Panc1 (cell line): ENCODE data around the gene SCYGR5. TPM values are rescaled to one million over a fixed set of nuclear protein-coding genes. Genes with fewer than 3 reads are reported as not detected.

Experiments used
- ATAC-seq: fragments of 200-7000 bp; cut with Tn5 transposase; 2 replicates; pipeline ENCODE4 v1.9.1; 2020; ENCODE audit warnings: mild to moderate bottlenecking, moderate library complexity
- BruUV-seq: library from RNA; stranded (reverse); fragments of 400-500 nt; replicated peaks from 2 replicates; lab custom pipeline; 2021; lab: Mats Ljungman, UMichigan
- CTCF ChIA-PET: fragments of 300-600 bp; sonication (Branson Sonifier 250); formaldehyde crosslinking; loops from one replicate; lab custom pipeline; 2022; ENCODE audit warnings: antibody characterized with exemption; lab: Charles Lee
- POLR2A ChIA-PET: fragments of 300-600 bp; sonication (Branson Sonifier 250); formaldehyde crosslinking; loops from one replicate; lab custom pipeline; 2022; ENCODE audit warnings: antibody characterized with exemption; lab: Charles Lee
- DNase-seq: peaks from one replicate; pipeline ENCODE4 v3.0.0-alpha.2; 2010; ENCODE audit warnings: low read depth, low spot score
- H3K27ac ChIP-seq: 2 replicates; pipeline ENCODE4 v1.5.1; 2011; ENCODE audit warnings: mild to moderate bottlenecking, low read length, inconsistent platforms
- H3K27me3 ChIP-seq: fragments of 200-500 bp; sonication (Bioruptor generic); 2 replicates; pipeline ENCODE4 v1.6.0; 2014; ENCODE audit warnings: low read length, inconsistent platforms; ENCODE audit not compliant: control insufficient read depth, insufficient read depth
- H3K36me3 ChIP-seq: fragments of 200-500 bp; sonication (Bioruptor generic); 2 replicates; pipeline ENCODE4 v1.5.1; 2014; ENCODE audit warnings: inconsistent platforms, mild to moderate bottlenecking, low read length, moderate library complexity; ENCODE audit not compliant: control insufficient read depth, insufficient read depth
- H3K4me1 ChIP-seq: 2 replicates; pipeline ENCODE4 v1.5.1; 2011; ENCODE audit warnings: inconsistent platforms, mild to moderate bottlenecking, low read length, moderate library complexity; ENCODE audit not compliant: control insufficient read depth, insufficient read depth
- H3K4me3 ChIP-seq, 2 experiments: 2 replicates each; pipeline ENCODE4 v1.5.1; 2011 to 2012; ENCODE audit warnings: low read depth in 2 of 2, low read length in 2 of 2, mild to moderate bottlenecking in 2 of 2, inconsistent platforms in 1 of 2, moderate library complexity in 1 of 2
- H3K9me3 ChIP-seq: fragments of 200-500 bp; sonication (Bioruptor generic); 2 replicates; pipeline ENCODE4 v1.5.1; 2014; ENCODE audit warnings: low read depth, mild to moderate bottlenecking, inconsistent platforms, low read length, moderate library complexity; ENCODE audit not compliant: control insufficient read depth, insufficient read depth
- POLR2AphosphoS5 ChIP-seq: IDR thresholded peaks from 2 replicates; pipeline ENCODE4 v1.6.1; 2012; ENCODE audit warnings: mild to moderate bottlenecking, low read depth, low read length, moderate library complexity
- SIN3A ChIP-seq: IDR thresholded peaks from 2 replicates; pipeline ENCODE4 v1.6.1; 2012; ENCODE audit warnings: low read depth, mild to moderate bottlenecking, low read length, moderate library complexity, borderline replicate concordance; ENCODE audit not compliant: insufficient read depth
- TCF7L2 ChIP-seq: IDR thresholded peaks from 2 replicates; pipeline ENCODE4 v1.6.1; 2011; ENCODE audit warnings: mild to moderate bottlenecking, low read depth, low read length, inconsistent platforms
- in situ Hi-C: cut with HindIII; loops from 2 replicates; pipeline ENCODE4 v1.10.0; 2016; ENCODE audit warnings: low sequenced_read_pairs, low pct_unique_long_range_greater_than_20kb
- intact Hi-C: fragments of 100-400 bp; cut with micrococcal nuclease; formaldehyde crosslinking; loops from one replicate; pipeline ENCODE4 v1.10.0; 2022; ENCODE audit not compliant: unreplicated experiment
- total RNA-seq: library from RNA; stranded (reverse); gene quantifications from one replicate; pipeline ENCODE4 v1.2.1, GENCODE V29; 2021; ENCODE audit not compliant: unreplicated experiment
- TF ChIP-seq, protein P1 (sequence below): fragments of 450-650 bp; IDR thresholded peaks from 2 replicates; pipeline ENCODE4 v1.5.1; 2017; ENCODE audit warnings: mild to moderate bottlenecking
- TF ChIP-seq, protein P2 (sequence below), 2 experiments: IDR thresholded peaks; 2 replicates each; pipeline ENCODE4 v1.6.1; 2011 to 2012; ENCODE audit warnings: low read depth in 2 of 2, control low read depth in 1 of 2, low read length in 1 of 2, mild to moderate bottlenecking in 1 of 2, moderate library complexity in 1 of 2; ENCODE audit not compliant: insufficient read depth in 1 of 2

Gene SCYGR5
- total RNA-seq, 1 experiment from 2014 or later = not detected

DNA sequence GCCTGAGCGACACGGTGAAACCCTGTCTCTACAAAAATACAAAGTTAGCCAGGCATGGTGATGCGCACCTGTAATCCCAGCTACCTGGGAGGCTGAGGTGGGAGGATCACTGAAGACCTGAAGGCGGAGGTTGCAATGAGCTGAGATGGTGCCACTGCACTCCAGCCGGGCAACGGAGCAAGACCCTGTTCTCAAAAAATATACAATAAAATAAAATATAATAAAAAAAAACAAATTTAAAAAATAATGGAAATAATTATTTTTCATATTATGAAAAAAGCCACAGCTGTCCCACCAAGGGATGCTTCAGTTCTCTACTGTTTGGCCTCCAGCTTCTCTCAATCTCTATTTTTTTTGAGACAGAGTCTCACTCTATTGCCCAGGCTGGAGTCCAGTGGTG, 40.8 kb downstream of the SCYGR5 start:
- Histone ChIP-seq H3K9me3 (no peaks in the 10 kb centered on the region), H3K4me3 (no peak overlapping the region), H3K4me1 (no peaks in the 10 kb centered on the region), H3K27me3 (no peaks in the 10 kb centered on the region), H3K36me3 (no peaks in the 10 kb centered on the region), H3K27ac (no peak overlapping the region)
- no TSS peak for BruUV-seq
- intact Hi-C loops (no loop called here), in situ Hi-C loops (no loop called here)
- ChIA-PET POLR2A (no interaction called here), CTCF (no interaction called here)
- DNase-seq (no peak), ATAC-seq (no peak)
- TF ChIP-seq TCF7L2 (no peak), POLR2AphosphoS5 (no peak), SIN3A (no peak)
- TF ChIP-seq, protein P1, sequence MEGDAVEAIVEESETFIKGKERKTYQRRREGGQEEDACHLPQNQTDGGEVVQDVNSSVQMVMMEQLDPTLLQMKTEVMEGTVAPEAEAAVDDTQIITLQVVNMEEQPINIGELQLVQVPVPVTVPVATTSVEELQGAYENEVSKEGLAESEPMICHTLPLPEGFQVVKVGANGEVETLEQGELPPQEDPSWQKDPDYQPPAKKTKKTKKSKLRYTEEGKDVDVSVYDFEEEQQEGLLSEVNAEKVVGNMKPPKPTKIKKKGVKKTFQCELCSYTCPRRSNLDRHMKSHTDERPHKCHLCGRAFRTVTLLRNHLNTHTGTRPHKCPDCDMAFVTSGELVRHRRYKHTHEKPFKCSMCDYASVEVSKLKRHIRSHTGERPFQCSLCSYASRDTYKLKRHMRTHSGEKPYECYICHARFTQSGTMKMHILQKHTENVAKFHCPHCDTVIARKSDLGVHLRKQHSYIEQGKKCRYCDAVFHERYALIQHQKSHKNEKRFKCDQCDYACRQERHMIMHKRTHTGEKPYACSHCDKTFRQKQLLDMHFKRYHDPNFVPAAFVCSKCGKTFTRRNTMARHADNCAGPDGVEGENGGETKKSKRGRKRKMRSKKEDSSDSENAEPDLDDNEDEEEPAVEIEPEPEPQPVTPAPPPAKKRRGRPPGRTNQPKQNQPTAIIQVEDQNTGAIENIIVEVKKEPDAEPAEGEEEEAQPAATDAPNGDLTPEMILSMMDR = no peak
- TF ChIP-seq, protein P2, sequence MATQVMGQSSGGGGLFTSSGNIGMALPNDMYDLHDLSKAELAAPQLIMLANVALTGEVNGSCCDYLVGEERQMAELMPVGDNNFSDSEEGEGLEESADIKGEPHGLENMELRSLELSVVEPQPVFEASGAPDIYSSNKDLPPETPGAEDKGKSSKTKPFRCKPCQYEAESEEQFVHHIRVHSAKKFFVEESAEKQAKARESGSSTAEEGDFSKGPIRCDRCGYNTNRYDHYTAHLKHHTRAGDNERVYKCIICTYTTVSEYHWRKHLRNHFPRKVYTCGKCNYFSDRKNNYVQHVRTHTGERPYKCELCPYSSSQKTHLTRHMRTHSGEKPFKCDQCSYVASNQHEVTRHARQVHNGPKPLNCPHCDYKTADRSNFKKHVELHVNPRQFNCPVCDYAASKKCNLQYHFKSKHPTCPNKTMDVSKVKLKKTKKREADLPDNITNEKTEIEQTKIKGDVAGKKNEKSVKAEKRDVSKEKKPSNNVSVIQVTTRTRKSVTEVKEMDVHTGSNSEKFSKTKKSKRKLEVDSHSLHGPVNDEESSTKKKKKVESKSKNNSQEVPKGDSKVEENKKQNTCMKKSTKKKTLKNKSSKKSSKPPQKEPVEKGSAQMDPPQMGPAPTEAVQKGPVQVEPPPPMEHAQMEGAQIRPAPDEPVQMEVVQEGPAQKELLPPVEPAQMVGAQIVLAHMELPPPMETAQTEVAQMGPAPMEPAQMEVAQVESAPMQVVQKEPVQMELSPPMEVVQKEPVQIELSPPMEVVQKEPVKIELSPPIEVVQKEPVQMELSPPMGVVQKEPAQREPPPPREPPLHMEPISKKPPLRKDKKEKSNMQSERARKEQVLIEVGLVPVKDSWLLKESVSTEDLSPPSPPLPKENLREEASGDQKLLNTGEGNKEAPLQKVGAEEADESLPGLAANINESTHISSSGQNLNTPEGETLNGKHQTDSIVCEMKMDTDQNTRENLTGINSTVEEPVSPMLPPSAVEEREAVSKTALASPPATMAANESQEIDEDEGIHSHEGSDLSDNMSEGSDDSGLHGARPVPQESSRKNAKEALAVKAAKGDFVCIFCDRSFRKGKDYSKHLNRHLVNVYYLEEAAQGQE (IDR thresholded peaks at IDR 0.05; ENCODE audit: insufficient read depth in 1 of 2, low read depth in 2 of 2, low read length in 1 of 2) = no peak

- H3K4me1 ChIP-seq = no peaks in the 10 kb centered on the region
- H3K9me3 ChIP-seq = no peaks in the 10 kb centered on the region
- POLR2A ChIA-PET = no interaction called here
- no peak overlapping the region for H3K4me3 ChIP-seq
- in situ Hi-C loops (no loop called here), intact Hi-C loops (no loop called here)
- DNase-seq = no peak
- ATAC-seq = no peak
- H3K36me3 ChIP-seq = no peaks in the 10 kb centered on the region
- BruUV-seq = no TSS peak
- H3K27me3 ChIP-seq = no peaks in the 10 kb centered on the region
- CTCF ChIA-PET = no interaction called here
- TF ChIP-seq SIN3A (no peak), POLR2AphosphoS5 (no peak), TCF7L2 (no peak)
- TF ChIP-seq, protein P1 = no peak
- TF ChIP-seq, protein P2 (IDR thresholded peaks at IDR 0.05; ENCODE audit: insufficient read depth in 1 of 2, low read depth in 2 of 2, low read length in 1 of 2) = no peak
- no peak overlapping the region for H3K27ac ChIP-seq
Measured at GRCh38 chr2:227710986-227711385, 44.4 kb downstream of the SCYGR5 start.
